Measurements from ENCODE around the gene EXD2.
A peak's percentile ranks its signal among the peaks of the same experiment; 100 is the strongest.
"Not testable (repeated sequence)": the region's sequence is repeated elsewhere in the genome, so short reads cannot be mapped to it uniquely, and the experiment has no call there.

Gene EXD2

GRCh38 chr14:69191340-69192111 lies at the start of gene EXD2:
EXD2 (plus strand) TSS chr14:69191498; CDS start chr14:69209471, 17,973 bp downstream.
- peak; percentile 90 for DNase-seq

- DNase-seq: no peak
Observed at GRCh38 chr14:69141550-69141949, 49.7 kb upstream of the EXD2 start.

GRCh38 chr14:69142101-69142500 lies 49.2 kb upstream of the EXD2 start:
- no peak for DNase-seq

- no peak for DNase-seq
Observed at GRCh38 chr14:69149461-69150244, 41.6 kb upstream of the EXD2 start.

GRCh38 chr14:69151458-69152180 lies 39.7 kb upstream of the EXD2 start:
- peak; percentile 73 for DNase-seq

GRCh38 chr14:69152181-69152901 lies 39.0 kb upstream of the EXD2 start:
- DNase-seq: peak; percentile 70

- no peak for DNase-seq
Observed at GRCh38 chr14:69152902-69153151, 38.5 kb upstream of the EXD2 start, which contains the start of gene DCAF5. DCAF5 (minus strand) TSS chr14:69153119; CDS start chr14:69152978, 141 bp downstream.

GRCh38 chr14:69153152-69153872 lies 38.0 kb upstream of the EXD2 start:
- peak; percentile 91 for DNase-seq

- peak; percentile 34 for DNase-seq
Observed at GRCh38 chr14:69153873-69154270, 37.4 kb upstream of the EXD2 start.

GRCh38 chr14:69154779-69155178 lies 36.5 kb upstream of the EXD2 start:
- peak; percentile 64 for DNase-seq

GRCh38 chr14:69156224-69156623 lies 35.1 kb upstream of the EXD2 start:
- no peak for DNase-seq

GRCh38 chr14:69161590-69161989 lies 29.7 kb upstream of the EXD2 start:
- no peak for DNase-seq

GRCh38 chr14:69165787-69166186 lies 25.5 kb upstream of the EXD2 start:
- DNase-seq: not testable (repeated sequence)

GRCh38 chr14:69170839-69171238 lies 20.5 kb upstream of the EXD2 start:
- DNase-seq: no peak

- no peak for DNase-seq
Observed at GRCh38 chr14:69171569-69171968, 19.7 kb upstream of the EXD2 start.

- DNase-seq: no peak
Observed at GRCh38 chr14:69175130-69175529, 16.2 kb upstream of the EXD2 start.

GRCh38 chr14:69181491-69181890 lies 9.8 kb upstream of the EXD2 start:
- DNase-seq: no peak

GRCh38 chr14:69182580-69182979 lies 8.7 kb upstream of the EXD2 start:
- DNase-seq: not testable (repeated sequence)

GRCh38 chr14:69183735-69184134 lies 7.6 kb upstream of the EXD2 start:
- DNase-seq: no peak

- DNase-seq: no peak
Observed at GRCh38 chr14:69190191-69190590, 1.1 kb upstream of the EXD2 start.

GRCh38 chr14:69193721-69194120 lies 2.4 kb downstream of the EXD2 start:
- no peak for DNase-seq

GRCh38 chr14:69199786-69200185 lies 8.5 kb downstream of the EXD2 start:
- DNase-seq: no peak

Data from NCI-H510A treated with DMSO at 0.1 percent for 48 hours (cell line).